ENCODE measurements around the gene VEZT. TPM values are rescaled to one million over a fixed set of nuclear protein-coding genes. Genes with fewer than 3 reads are reported as not detected.

The VEZT gene
- polyA plus RNA-seq, 1 donor from 2014 or later = 219 TPM

DNA sequence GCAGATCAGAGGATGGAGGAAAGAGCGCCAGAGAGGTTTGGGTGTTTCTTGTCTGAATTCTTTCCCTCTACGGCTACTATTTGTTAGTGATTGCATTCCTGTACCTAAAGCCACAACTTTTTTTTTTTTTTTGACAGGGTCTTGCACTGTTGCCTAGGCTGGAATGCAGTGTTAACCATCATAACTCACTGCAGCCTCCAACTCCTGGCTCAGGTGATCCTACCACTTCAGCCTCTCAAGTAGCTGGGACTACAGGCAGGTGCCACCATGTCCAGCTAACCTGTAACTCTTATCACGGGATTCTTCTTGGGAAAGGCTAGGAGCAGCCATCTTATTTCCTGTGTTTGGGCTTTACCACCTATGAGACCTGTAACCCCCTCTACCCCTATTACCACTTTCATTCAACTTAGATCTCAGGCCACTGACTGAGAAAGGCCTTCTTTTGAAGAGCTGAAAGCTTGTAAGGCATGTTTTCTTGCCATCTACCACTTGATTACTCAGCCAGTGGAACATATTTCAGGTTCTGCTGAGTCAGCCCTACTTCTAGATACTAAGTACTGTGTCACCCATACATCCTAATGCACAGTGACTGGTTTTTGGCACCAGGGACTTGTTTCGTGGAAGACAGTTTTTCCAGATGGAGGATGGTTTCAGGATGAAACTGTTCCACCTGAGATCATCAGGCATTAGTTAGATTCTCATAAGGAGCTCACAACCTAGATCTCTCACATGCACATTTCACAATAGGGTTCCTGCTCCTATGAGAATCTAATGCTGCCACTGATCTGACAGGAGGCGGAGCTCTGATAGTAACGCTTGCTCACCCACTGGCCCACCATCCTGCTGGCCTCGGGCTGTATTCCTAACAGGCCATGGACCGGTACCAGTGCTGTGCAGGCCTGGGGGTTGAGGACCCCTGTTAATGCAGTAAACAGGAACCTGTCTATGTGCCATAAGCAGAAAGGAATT lies 6.9 kb downstream of the VEZT start:
- Histone ChIP-seq H3F3A (ENCODE audit: insufficient read depth, low read length, poor library complexity, severe bottlenecking) (no peaks in the 10 kb centered on the region), H3K36me3 (ENCODE audit: insufficient read depth, low read length) (no peaks in the 10 kb centered on the region), H3K79me2 (replicated peaks; ENCODE audit: insufficient read depth, low read length) (peaks cover 97% of the 10 kb centered on the region), H3K9me3 (ENCODE audit: low read length) (no peaks in the 10 kb centered on the region), H3K9ac (ENCODE audit: low read length) (no peak overlapping the region), H3K27me3 (ENCODE audit: insufficient read depth, low read depth, low read length) (no peaks in the 10 kb centered on the region), H2AFZ (ENCODE audit: low read depth, low read length) (no peak overlapping the region), H3K4me3 (ENCODE audit: low read length) (no peak overlapping the region), H4K20me1 (ENCODE audit: insufficient read depth) (peaks cover 31% of the 10 kb centered on the region), H3K27ac (ENCODE audit: low read length) (no peak overlapping the region), H3K4me2 (ENCODE audit: low read length) (no peak overlapping the region), H3K9me2 (ENCODE audit: insufficient read depth, low read length) (no peaks in the 10 kb centered on the region)
- TF ChIP-seq TAF1 (IDR thresholded peaks at IDR 0.05; ENCODE audit: low read depth) = no peak
- no peak for TF ChIP-seq EZH2 (IDR thresholded peaks at IDR 0.05; ENCODE audit: borderline replicate concordance, insufficient read depth, low read length, poor library complexity, severe bottlenecking)
- no peak for TF ChIP-seq MXI1 (conservative IDR thresholded peaks at IDR 0.05; ENCODE audit: poor library complexity, severe bottlenecking)
- TF ChIP-seq, protein P1, sequence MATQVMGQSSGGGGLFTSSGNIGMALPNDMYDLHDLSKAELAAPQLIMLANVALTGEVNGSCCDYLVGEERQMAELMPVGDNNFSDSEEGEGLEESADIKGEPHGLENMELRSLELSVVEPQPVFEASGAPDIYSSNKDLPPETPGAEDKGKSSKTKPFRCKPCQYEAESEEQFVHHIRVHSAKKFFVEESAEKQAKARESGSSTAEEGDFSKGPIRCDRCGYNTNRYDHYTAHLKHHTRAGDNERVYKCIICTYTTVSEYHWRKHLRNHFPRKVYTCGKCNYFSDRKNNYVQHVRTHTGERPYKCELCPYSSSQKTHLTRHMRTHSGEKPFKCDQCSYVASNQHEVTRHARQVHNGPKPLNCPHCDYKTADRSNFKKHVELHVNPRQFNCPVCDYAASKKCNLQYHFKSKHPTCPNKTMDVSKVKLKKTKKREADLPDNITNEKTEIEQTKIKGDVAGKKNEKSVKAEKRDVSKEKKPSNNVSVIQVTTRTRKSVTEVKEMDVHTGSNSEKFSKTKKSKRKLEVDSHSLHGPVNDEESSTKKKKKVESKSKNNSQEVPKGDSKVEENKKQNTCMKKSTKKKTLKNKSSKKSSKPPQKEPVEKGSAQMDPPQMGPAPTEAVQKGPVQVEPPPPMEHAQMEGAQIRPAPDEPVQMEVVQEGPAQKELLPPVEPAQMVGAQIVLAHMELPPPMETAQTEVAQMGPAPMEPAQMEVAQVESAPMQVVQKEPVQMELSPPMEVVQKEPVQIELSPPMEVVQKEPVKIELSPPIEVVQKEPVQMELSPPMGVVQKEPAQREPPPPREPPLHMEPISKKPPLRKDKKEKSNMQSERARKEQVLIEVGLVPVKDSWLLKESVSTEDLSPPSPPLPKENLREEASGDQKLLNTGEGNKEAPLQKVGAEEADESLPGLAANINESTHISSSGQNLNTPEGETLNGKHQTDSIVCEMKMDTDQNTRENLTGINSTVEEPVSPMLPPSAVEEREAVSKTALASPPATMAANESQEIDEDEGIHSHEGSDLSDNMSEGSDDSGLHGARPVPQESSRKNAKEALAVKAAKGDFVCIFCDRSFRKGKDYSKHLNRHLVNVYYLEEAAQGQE (IDR thresholded peaks at IDR 0.05; ENCODE audit: borderline replicate concordance) = no peak
- TF ChIP-seq RAD21 (conservative IDR thresholded peaks at IDR 0.05) = no peak
- no peak for TF ChIP-seq SMC3 (conservative IDR thresholded peaks at IDR 0.05; ENCODE audit: poor library complexity)
- no peak for TF ChIP-seq POLR2AphosphoS5 (IDR thresholded peaks at IDR 0.05)
- TF ChIP-seq EP300 (conservative IDR thresholded peaks at IDR 0.05; ENCODE audit: poor library complexity, severe bottlenecking) = no peak
- TF ChIP-seq CTCF (IDR thresholded peaks at IDR 0.05; ENCODE audit: poor library complexity, severe bottlenecking) = no peak

DNA sequence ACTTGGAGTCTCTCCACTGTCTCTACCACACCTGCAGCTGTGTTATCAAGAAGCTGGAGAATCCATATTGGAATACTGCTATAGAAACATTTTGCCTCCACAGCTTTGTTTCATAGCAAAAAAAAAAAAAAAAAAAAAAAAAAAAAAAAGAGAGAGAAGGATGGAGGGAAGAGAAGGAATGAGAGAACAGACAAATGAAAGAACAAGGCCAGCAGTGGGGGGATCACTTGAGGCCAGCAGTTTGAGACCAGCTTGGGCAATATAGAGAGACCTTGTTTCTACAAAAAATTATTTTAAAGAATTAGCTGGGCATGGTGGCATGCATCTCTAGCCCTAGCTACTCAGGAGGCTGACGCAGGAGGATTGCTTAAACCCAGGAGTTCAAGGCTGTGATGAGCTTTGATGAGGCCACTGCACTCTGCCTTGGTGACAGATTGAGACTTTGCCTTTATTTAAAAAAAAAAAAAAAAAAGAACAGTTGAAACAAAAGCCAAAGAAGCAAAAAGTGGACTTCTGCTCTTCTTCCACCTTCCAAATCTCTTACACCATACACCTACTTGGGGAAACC lies 8.1 kb downstream of the VEZT start:
- no peak overlapping the region for H3K27ac ChIP-seq (ENCODE audit: low read length)
- H4K20me1 ChIP-seq (ENCODE audit: insufficient read depth) = peaks cover 27% of the 10 kb centered on the region

More for the DNA sequence above, 8.1 kb downstream of the VEZT start:
- no peak overlapping the region for H2AFZ ChIP-seq (ENCODE audit: low read depth, low read length)
- H3K36me3 ChIP-seq (ENCODE audit: insufficient read depth, low read length) = no peaks in the 10 kb centered on the region
- no peak for TF ChIP-seq CTCF (IDR thresholded peaks at IDR 0.05; ENCODE audit: poor library complexity, severe bottlenecking)
- TF ChIP-seq MXI1 (conservative IDR thresholded peaks at IDR 0.05; ENCODE audit: poor library complexity, severe bottlenecking) = no peak
- TF ChIP-seq POLR2AphosphoS5 (IDR thresholded peaks at IDR 0.05) = no peak
- no peaks in the 10 kb centered on the region for H3K9me3 ChIP-seq (ENCODE audit: low read length)
- H3K9ac ChIP-seq (ENCODE audit: low read length) = no peak overlapping the region
- no peak overlapping the region for H3K4me2 ChIP-seq (ENCODE audit: low read length)
- H3K9me2 ChIP-seq (ENCODE audit: insufficient read depth, low read length) = no peaks in the 10 kb centered on the region
- H3F3A ChIP-seq (ENCODE audit: insufficient read depth, low read length, poor library complexity, severe bottlenecking) = no peaks in the 10 kb centered on the region
- peaks cover 97% of the 10 kb centered on the region for H3K79me2 ChIP-seq (replicated peaks; ENCODE audit: insufficient read depth, low read length)
- no peaks in the 10 kb centered on the region for H3K27me3 ChIP-seq (ENCODE audit: insufficient read depth, low read depth, low read length)
- no peak overlapping the region for H3K4me3 ChIP-seq (ENCODE audit: low read length)
